Astrocyte (in vitro differentiated cells and primary cell): Measurements from ENCODE around the gene MYO16. TPM values are rescaled to one million over a fixed set of nuclear protein-coding genes. Genes with fewer than 3 reads are reported as not detected.

Experiments used
- DNase-seq: peaks from one replicate; pipeline ENCODE4 v3.0.0-alpha.2; 2010; ENCODE audit warnings: low read depth
- FAIRE-seq: peaks from 2 replicates; lab custom pipeline; 2011; peaks lifted over from hg19 to GRCh38; lab: Jason Lieb, UNC
- H2AFZ ChIP-seq: 2 replicates; pipeline ENCODE4 v1.6.0; 2012; ENCODE audit warnings: low read depth, low read length, inconsistent platforms
- H3K27ac ChIP-seq: 2 replicates; pipeline ENCODE4 v1.5.1; 2011; ENCODE audit warnings: low read depth, low read length, inconsistent platforms
- H3K27me3 ChIP-seq: 2 replicates; pipeline ENCODE4 v1.6.0; 2011; ENCODE audit warnings: low read length, inconsistent platforms; ENCODE audit not compliant: insufficient read depth
- H3K36me3 ChIP-seq: 2 replicates; pipeline ENCODE4 v1.5.1; 2011; ENCODE audit warnings: low read length, inconsistent platforms; ENCODE audit not compliant: insufficient read depth
- H3K4me1 ChIP-seq: 2 replicates; pipeline ENCODE4 v1.5.1; 2011; ENCODE audit warnings: low read length, inconsistent platforms; ENCODE audit not compliant: insufficient read depth
- H3K4me2 ChIP-seq: 2 replicates; pipeline ENCODE4 v1.6.0; 2012; ENCODE audit warnings: low read length, inconsistent platforms
- H3K4me3 ChIP-seq: 2 replicates; pipeline ENCODE4 v1.5.1; 2011; ENCODE audit warnings: low read depth, mild to moderate bottlenecking, low read length, inconsistent platforms; ENCODE audit not compliant: insufficient read depth
- H3K79me2 ChIP-seq: 2 replicates; pipeline ENCODE4 v1.6.0; 2012; ENCODE audit warnings: mild to moderate bottlenecking, low read length, inconsistent platforms; ENCODE audit not compliant: insufficient read depth
- H3K9ac ChIP-seq: 2 replicates; pipeline ENCODE4 v1.6.0; 2012; ENCODE audit warnings: mild to moderate bottlenecking, low read length, inconsistent platforms
- H3K9me3 ChIP-seq: 2 replicates; pipeline ENCODE4 v1.5.1; 2012; ENCODE audit warnings: low read depth, mild to moderate bottlenecking, low read length, inconsistent platforms; ENCODE audit not compliant: insufficient read depth
- H4K20me1 ChIP-seq: 2 replicates; pipeline ENCODE4 v1.6.0; 2012; ENCODE audit warnings: low read length, inconsistent platforms; ENCODE audit not compliant: insufficient read depth
- H3K27ac Mint-ChIP-seq: one replicate; pipeline ENCODE4 v1.8.0; 2021; ENCODE audit warnings: mild to moderate bottlenecking, mixed read lengths; ENCODE audit not compliant: unreplicated experiment
- H3K27me3 Mint-ChIP-seq: one replicate; pipeline ENCODE4 v1.8.0; 2021; ENCODE audit warnings: low read depth, mixed read lengths; ENCODE audit not compliant: unreplicated experiment
- H3K36me3 Mint-ChIP-seq: one replicate; pipeline ENCODE4 v1.8.0; 2021; ENCODE audit warnings: low read depth, mixed read lengths; ENCODE audit not compliant: unreplicated experiment
- H3K4me1 Mint-ChIP-seq: one replicate; pipeline ENCODE4 v1.8.0; 2021; ENCODE audit warnings: low read depth, mixed read lengths; ENCODE audit not compliant: unreplicated experiment
- H3K4me3 Mint-ChIP-seq: one replicate; pipeline ENCODE4 v1.8.0; 2021; ENCODE audit warnings: mild to moderate bottlenecking, moderate library complexity, mixed read lengths; ENCODE audit not compliant: unreplicated experiment
- H3K9me3 Mint-ChIP-seq: one replicate; pipeline ENCODE4 v1.8.0; 2021; ENCODE audit warnings: mild to moderate bottlenecking, mixed read lengths; ENCODE audit not compliant: unreplicated experiment
- CTCF ChIP-seq: IDR thresholded peaks from 2 replicates; pipeline ENCODE4 v1.5.1; 2011; ENCODE audit warnings: low read depth, mild to moderate bottlenecking, inconsistent platforms, low read length, moderate library complexity; ENCODE audit not compliant: insufficient read depth
- EZH2 ChIP-seq: IDR thresholded peaks from 2 replicates; pipeline ENCODE4 v1.6.1; 2012; ENCODE audit warnings: mild to moderate bottlenecking, low read length, inconsistent platforms; ENCODE audit not compliant: insufficient read depth
- total RNA-seq: library from RNA; stranded (reverse); gene quantifications from 2 replicates; pipeline ENCODE4 v1.2.1, GENCODE V29; 2021

MYO16 gene
- total RNA-seq, 1 donor from 2014 or later = 0.14 TPM

GRCh38 chr13:108859197-108860012 lies 230.0 kb downstream of the MYO16 start:
- H3K4me1 ChIP-seq = no peaks in the 10 kb centered on the region
- no peaks in the 10 kb centered on the region for H3K9me3 ChIP-seq
- peak overlapping the region; percentile 24 for H3K27ac ChIP-seq
- H3K4me3 Mint-ChIP-seq = peak overlapping the region; percentile 12
- no peaks in the 10 kb centered on the region for H3K27me3 ChIP-seq
- H3K4me1 Mint-ChIP-seq = peaks cover 18% of the 10 kb centered on the region
- peak overlapping the region; percentile 87 for H3K27ac Mint-ChIP-seq
- DNase-seq (peak; percentile 58), FAIRE-seq (peak; percentile 5)
- no peaks in the 10 kb centered on the region for H3K27me3 Mint-ChIP-seq
- no peaks in the 10 kb centered on the region for H3K9me3 Mint-ChIP-seq
- no peaks in the 10 kb centered on the region for H3K79me2 ChIP-seq
- H3K4me3 ChIP-seq = peak overlapping the region; percentile 30
- no peak overlapping the region for H2AFZ ChIP-seq
- H3K4me2 ChIP-seq = peak overlapping the region; percentile 61
- no peaks in the 10 kb centered on the region for H4K20me1 ChIP-seq
- no peak overlapping the region for H3K9ac ChIP-seq
- H3K36me3 ChIP-seq = no peaks in the 10 kb centered on the region
- no peaks in the 10 kb centered on the region for H3K36me3 Mint-ChIP-seq
- no peak for TF ChIP-seq EZH2
- no peak for TF ChIP-seq CTCF

GRCh38 chr13:108860418-108860817 lies 231.0 kb downstream of the MYO16 start:
- FAIRE-seq (no peak), DNase-seq (no peak)
- TF ChIP-seq CTCF (no peak), EZH2 (no peak)
- no peaks in the 10 kb centered on the region for H3K27me3 Mint-ChIP-seq
- peaks cover 18% of the 10 kb centered on the region for H3K4me1 Mint-ChIP-seq
- Histone ChIP-seq H3K27ac (no peak overlapping the region), H3K79me2 (no peaks in the 10 kb centered on the region), H3K4me1 (no peaks in the 10 kb centered on the region), H3K27me3 (no peaks in the 10 kb centered on the region), H3K9ac (no peak overlapping the region), H3K4me3 (no peak overlapping the region), H2AFZ (no peak overlapping the region), H4K20me1 (no peaks in the 10 kb centered on the region), H3K36me3 (no peaks in the 10 kb centered on the region), H3K9me3 (no peaks in the 10 kb centered on the region), H3K4me2 (no peak overlapping the region)
- H3K9me3 Mint-ChIP-seq = no peaks in the 10 kb centered on the region
- H3K36me3 Mint-ChIP-seq = no peaks in the 10 kb centered on the region
- H3K27ac Mint-ChIP-seq = no peak overlapping the region
- no peak overlapping the region for H3K4me3 Mint-ChIP-seq

- H3K27me3 ChIP-seq = no peaks in the 10 kb centered on the region
- H4K20me1 ChIP-seq = no peaks in the 10 kb centered on the region
- Mint-ChIP-seq H3K4me3 (no peak overlapping the region), H3K36me3 (no peaks in the 10 kb centered on the region), H3K27ac (no peak overlapping the region), H3K4me1 (no peaks in the 10 kb centered on the region), H3K9me3 (peaks cover 4% of the 10 kb centered on the region), H3K27me3 (no peaks in the 10 kb centered on the region)
- no peak overlapping the region for H3K9ac ChIP-seq
- no peak overlapping the region for H3K27ac ChIP-seq
- H3K4me2 ChIP-seq = no peak overlapping the region
- TF ChIP-seq CTCF = no peak
- no peak for TF ChIP-seq EZH2
- H3K4me1 ChIP-seq = no peaks in the 10 kb centered on the region
- H3K9me3 ChIP-seq = no peaks in the 10 kb centered on the region
- H3K79me2 ChIP-seq = no peaks in the 10 kb centered on the region
- no peaks in the 10 kb centered on the region for H3K36me3 ChIP-seq
- DNase-seq (peak; percentile 4), FAIRE-seq (no peak)
- no peak overlapping the region for H2AFZ ChIP-seq
- H3K4me3 ChIP-seq = no peak overlapping the region
Measured at GRCh38 chr13:108877300-108877699, 247.9 kb downstream of the MYO16 start.
